ENCODE measurements around the gene RHO.

Gene RHO

GRCh38 chr3:129562803-129563202, 34.4 kb downstream of the RHO start:
- DNase-seq: no peak

GRCh38 chr3:129563332-129563731, 34.9 kb downstream of the RHO start:
- no peak for DNase-seq

- no peak for DNase-seq
Observed at GRCh38 chr3:129563850-129564535, 35.6 kb downstream of the RHO start.

- DNase-seq: no peak
Observed at GRCh38 chr3:129564981-129565644, 36.7 kb downstream of the RHO start.

- no peak for DNase-seq
Observed at GRCh38 chr3:129565902-129566301, 37.5 kb downstream of the RHO start.

GRCh38 chr3:129567176-129567705, 38.8 kb downstream of the RHO start:
- DNase-seq: no peak

GRCh38 chr3:129567939-129568338, 39.5 kb downstream of the RHO start:
- DNase-seq: no peak

GRCh38 chr3:129569856-129570255, 41.4 kb downstream of the RHO start:
- DNase-seq: no peak

GRCh38 chr3:129571605-129572547, 43.4 kb downstream of the RHO start:
- DNase-seq: no peak

GRCh38 chr3:129572603-129573002, 44.2 kb downstream of the RHO start:
- no peak for DNase-seq

- DNase-seq: no peak
Observed at GRCh38 chr3:129573493-129573892, 45.1 kb downstream of the RHO start.

GRCh38 chr3:129574206-129574605, 45.8 kb downstream of the RHO start:
- DNase-seq: no peak

- no peak for DNase-seq
Observed at GRCh38 chr3:129575233-129575996, 47.0 kb downstream of the RHO start.

- no peak for DNase-seq
Observed at GRCh38 chr3:129575997-129576384, 47.6 kb downstream of the RHO start.

- no peak for DNase-seq
Observed at GRCh38 chr3:129576514-129577352, 48.3 kb downstream of the RHO start.

GRCh38 chr3:129577366-129577765, 48.9 kb downstream of the RHO start:
- no peak for DNase-seq

GRCh38 chr3:129577925-129578786, 49.7 kb downstream of the RHO start:
- no peak for DNase-seq

- no peak for DNase-seq
Observed at GRCh38 chr3:129579991-129580390, 51.6 kb downstream of the RHO start.

GRCh38 chr3:129581623-129582022, 53.2 kb downstream of the RHO start:
- DNase-seq: no peak

- no peak for DNase-seq
Observed at GRCh38 chr3:129582799-129583198, 54.4 kb downstream of the RHO start.

GRCh38 chr3:129583289-129583688, 54.9 kb downstream of the RHO start:
- DNase-seq: no peak

All from NCI-H526 treated with DMSO at 0.1 percent for 48 hours (cell line).